ENCODE results near the gene MMGT1.
"Not testable (repeated sequence)": the region's sequence is repeated elsewhere in the genome, so short reads cannot be mapped to it uniquely, and the experiment has no call there.

Gene MMGT1

GRCh38 chrX:135920516-135920915 is 53.3 kb downstream of the MMGT1 start:
- not testable (repeated sequence) for DNase-seq

DNA sequence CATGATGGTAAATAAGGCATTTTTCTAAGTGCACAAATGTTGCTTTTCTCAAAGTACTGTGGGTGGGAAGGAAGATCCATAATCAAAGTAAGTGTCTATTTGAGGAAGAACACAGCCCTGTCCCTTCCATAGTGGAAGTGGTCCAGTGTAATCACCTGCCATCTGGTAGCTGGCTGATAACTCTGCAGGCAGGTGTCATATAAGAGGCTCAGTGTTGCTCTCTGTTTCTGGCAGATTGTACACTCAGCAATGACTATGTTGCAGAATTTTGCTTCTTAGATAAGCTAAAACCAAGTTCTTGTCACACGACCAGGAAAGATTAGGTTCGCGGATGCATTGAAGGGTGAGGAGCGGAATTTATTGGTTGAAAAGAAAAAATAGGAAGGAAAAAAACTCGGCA is 59.4 kb downstream of the MMGT1 start:
- DNase-seq, result no peak

Measured in NCI-H1436 (cell line).